Fibroblast of mammary gland (primary cell): Measurements from ENCODE around the gene MRGPRG.

Experiments used
- DNase-seq: peaks from one replicate; pipeline ENCODE4 v3.0.0-alpha.2; 2010; ENCODE audit warnings: low read depth
- H3K4me3 ChIP-seq: 2 replicates; pipeline ENCODE4 v1.5.1; 2011; ENCODE audit warnings: low read depth, mild to moderate bottlenecking, low read length, moderate library complexity; ENCODE audit not compliant: control insufficient read depth
- TF ChIP-seq, protein P1 (sequence below): conservative IDR thresholded peaks from 2 replicates; pipeline ENCODE4 v1.5.1; 2011; ENCODE audit warnings: low read depth, low read length, inconsistent platforms; ENCODE audit not compliant: control insufficient read depth, insufficient read depth

The MRGPRG gene

DNA sequence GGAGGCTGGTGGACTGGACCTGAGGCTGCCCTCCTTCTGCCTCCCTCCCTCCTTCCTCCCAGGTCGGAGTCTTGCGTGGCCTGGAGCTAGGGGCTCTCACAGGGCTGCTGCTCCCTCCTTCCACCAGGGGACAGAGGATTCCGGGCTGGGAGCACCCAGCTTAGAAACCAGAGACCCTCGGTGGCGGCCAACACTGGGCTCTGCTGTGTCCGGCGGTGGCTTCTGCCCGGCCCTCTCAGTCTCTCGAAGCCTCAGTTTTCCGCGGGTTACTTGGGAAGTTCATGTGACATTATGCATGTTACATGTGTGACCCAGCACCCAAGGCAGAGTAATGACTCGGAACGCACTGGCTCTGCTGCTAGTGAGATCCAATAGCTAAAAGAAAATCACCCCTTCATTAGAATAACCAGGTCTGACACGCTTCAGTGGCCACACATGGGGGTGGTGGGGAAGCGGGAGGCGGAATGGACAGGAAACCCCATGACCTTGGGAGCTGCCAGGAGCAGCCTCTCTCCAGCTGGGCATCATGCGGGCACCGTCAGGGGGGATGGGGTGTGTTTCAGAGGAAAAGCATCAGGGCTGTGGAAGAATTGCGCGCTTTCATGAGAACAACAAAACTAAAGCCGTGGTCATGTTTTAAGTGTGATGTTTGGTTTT is 5.9 kb upstream of the MRGPRG start:
- TF ChIP-seq, protein P1, sequence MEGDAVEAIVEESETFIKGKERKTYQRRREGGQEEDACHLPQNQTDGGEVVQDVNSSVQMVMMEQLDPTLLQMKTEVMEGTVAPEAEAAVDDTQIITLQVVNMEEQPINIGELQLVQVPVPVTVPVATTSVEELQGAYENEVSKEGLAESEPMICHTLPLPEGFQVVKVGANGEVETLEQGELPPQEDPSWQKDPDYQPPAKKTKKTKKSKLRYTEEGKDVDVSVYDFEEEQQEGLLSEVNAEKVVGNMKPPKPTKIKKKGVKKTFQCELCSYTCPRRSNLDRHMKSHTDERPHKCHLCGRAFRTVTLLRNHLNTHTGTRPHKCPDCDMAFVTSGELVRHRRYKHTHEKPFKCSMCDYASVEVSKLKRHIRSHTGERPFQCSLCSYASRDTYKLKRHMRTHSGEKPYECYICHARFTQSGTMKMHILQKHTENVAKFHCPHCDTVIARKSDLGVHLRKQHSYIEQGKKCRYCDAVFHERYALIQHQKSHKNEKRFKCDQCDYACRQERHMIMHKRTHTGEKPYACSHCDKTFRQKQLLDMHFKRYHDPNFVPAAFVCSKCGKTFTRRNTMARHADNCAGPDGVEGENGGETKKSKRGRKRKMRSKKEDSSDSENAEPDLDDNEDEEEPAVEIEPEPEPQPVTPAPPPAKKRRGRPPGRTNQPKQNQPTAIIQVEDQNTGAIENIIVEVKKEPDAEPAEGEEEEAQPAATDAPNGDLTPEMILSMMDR: no peak
- DNase-seq: no peak
- no peak overlapping the region for H3K4me3 ChIP-seq

- H3K4me3 ChIP-seq: no peak overlapping the region
- TF ChIP-seq, protein P1: no peak
- no peak for DNase-seq
Measured at GRCh38 chr11:3223932-3224381, 5.3 kb upstream of the MRGPRG start.

GRCh38 chr11:3222941-3223915 is 4.6 kb upstream of the MRGPRG start:
- DNase-seq: no peak
- TF ChIP-seq, protein P1: no peak
- no peak overlapping the region for H3K4me3 ChIP-seq

DNA sequence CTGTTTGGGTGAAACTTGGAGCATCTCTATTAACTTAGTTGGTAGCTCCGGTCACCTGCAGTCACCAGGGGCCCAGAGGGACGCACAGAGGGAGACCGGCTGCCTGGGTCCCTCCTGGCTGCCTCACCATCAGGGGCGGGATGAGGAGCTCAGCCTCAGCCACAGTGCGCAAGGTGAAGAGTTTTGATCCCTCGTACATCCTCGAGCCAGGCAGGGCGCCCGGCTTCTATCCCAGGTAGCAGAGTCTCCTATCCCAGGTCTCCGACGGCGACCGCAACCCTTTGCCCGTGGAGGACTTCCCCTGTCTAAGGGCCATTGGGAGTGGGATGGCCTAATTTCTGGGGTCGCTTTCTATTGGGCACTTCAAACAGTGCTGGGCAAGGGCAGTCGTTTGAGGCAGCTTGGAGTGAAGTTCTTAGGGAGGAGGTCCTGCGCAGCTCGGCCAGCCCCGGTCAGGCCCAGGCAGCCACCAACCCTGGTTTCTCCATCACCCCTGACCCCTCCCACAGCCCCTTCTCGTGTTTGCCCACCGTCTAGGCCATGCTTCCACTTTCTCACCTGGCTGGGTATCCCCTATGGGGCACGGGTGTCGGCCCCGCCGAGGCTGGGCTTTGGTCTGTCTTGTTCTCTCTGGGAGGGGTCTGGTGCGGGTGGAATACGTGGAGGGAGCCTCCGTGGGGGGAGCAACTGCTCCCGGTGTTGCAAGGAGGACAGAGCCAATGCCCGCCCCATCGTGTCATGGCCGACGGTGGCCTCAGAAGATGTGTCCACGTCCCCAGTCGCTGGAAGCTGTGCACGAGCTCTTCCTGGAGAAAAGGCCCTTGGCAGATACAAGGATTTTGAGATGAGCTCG is 3.6 kb upstream of the MRGPRG start:
- TF ChIP-seq, protein P1: no peak

DNA sequence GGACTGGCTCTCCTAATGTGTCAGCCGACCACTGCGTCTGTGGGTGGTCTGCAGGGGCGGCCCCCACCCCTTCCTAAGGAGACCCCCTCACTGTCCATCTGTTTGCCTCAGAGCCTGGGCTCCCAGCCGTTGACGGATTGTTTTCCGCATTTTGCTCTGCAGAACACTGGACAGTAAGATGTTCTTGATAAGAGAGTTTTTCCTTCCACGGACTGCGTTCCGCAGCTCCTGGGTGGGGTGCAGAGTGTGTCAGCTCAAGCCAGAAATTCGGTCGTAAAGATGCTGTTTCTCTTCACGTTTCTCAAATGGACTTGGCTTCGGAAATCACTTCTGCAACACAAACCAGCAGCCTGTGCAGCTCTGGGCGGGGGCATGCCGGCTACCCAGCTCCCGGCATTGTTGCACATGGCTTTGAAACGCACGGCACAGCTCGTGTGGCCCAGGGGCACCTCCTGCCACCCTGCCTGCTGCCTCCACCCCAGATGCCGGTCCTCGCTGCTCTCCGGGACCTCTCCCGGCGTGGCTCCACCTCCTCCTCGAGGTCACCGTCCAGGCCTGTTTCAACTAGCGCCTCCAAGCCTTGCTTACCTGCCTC is 2.9 kb upstream of the MRGPRG start:
- TF ChIP-seq, protein P1: no peak
- DNase-seq: no peak
- no peak overlapping the region for H3K4me3 ChIP-seq

More for the DNA sequence above, 3.6 kb upstream of the MRGPRG start:
- no peak overlapping the region for H3K4me3 ChIP-seq
- no peak for DNase-seq
